DMS 273 (cell line): ENCODE measurements around the gene SLC9C2.
A peak's percentile ranks its signal among the peaks of the same experiment; 100 is the strongest.
"Not testable (repeated sequence)": the region's sequence is repeated elsewhere in the genome, so short reads cannot be mapped to it uniquely, and the experiment has no call there.

ENCODE experiments used
- DNase-seq: peaks from one replicate; lab custom pipeline; 2025; ENCODE audit not compliant: unreplicated experiment; lab: John Stamatoyannopoulos, UW

The SLC9C2 gene

DNA sequence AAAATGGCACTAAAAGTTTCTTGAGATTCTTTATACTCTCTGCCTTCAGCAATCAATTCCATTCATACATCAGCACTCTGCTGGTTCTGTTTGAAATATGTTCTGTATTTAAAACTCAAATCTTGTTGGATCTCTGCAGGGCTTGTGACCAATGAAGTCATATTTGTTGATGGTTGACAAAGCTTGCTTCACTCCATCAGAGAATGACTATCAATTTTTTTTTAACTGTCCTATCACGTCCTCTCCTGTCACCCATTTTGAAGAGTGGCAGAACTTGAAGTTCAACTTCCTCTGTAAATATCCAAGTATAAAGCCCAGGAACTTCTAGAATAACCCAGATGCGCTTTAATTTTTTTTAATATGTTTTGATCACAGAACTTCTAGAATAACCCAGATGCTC lies 114.9 kb downstream of the SLC9C2 start:
- no peak for DNase-seq

- DNase-seq: no peak
Observed at GRCh38 chr1:173485401-173485800, 117.5 kb downstream of the SLC9C2 start.

DNA sequence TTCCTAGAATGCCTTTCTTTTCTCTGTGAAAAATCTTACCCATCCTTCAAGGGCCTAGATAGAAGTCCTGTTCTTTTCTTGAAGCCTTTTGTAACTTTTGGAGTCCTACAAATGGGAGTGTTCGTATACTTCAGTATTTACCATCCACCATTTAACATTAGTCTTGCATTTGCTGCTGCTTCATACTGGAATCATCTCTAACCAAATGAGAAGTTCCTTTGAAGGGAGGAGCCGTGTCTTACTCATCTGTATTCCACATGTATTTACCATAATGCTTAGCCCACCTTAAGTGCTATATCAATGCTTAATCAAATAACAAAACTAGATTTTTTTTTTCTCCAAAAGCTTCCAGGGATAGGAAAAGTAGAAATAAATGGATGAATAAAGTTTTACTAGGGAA lies 118.6 kb downstream of the SLC9C2 start:
- no peak for DNase-seq

DNA sequence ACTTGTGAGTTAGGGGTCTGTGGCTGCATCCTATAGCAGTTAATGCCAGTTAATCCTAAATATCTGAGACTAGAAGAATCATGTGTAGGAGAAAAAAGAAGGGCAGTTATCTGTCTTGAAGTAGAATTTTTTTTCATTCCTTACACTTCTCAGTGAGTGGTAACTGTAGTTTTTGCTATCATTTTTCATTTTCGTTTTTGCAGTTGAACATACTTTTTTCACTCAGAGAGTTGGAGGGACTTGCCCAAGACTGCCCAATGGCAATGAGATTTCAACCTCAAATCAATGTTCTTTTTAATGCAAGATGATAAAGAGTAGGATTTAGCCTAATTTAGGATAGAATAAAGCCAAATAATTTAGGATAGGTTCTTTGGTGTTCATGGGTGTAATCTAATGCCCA lies 120.2 kb downstream of the SLC9C2 start:
- DNase-seq: no peak

GRCh38 chr1:173481195-173481772 lies 121.6 kb downstream of the SLC9C2 start:
- DNase-seq: no peak

GRCh38 chr1:173479649-173480048 lies 123.2 kb downstream of the SLC9C2 start:
- no peak for DNase-seq

DNA sequence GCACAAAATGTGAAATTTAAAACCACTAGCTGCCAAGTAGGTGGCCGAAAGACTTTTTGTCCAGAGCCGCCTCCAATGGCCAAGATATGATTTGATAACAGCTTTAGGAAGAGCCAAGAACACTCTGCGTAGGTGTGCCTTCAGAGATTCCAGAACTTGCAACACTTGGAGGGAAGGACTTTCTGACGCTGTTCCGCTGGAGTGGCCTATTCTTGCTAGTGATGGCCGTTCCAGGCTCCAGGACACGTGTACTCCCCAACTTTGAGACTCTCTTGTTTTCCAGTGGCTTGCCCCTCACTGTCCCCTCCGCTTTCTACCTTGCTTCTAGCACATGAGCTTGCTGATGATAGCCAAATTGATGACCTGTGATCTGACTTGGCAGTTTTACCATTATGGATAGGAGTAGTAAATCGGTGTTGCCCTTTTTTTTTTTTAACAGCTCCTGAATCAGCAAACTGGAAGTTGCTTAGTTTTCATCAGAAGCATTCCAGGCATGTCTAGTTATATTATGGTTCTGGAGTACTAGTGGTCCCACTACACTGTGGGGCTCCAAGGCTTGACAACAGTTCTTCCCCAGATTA lies 124.7 kb downstream of the SLC9C2 start:
- peak; percentile 61 for DNase-seq

DNA sequence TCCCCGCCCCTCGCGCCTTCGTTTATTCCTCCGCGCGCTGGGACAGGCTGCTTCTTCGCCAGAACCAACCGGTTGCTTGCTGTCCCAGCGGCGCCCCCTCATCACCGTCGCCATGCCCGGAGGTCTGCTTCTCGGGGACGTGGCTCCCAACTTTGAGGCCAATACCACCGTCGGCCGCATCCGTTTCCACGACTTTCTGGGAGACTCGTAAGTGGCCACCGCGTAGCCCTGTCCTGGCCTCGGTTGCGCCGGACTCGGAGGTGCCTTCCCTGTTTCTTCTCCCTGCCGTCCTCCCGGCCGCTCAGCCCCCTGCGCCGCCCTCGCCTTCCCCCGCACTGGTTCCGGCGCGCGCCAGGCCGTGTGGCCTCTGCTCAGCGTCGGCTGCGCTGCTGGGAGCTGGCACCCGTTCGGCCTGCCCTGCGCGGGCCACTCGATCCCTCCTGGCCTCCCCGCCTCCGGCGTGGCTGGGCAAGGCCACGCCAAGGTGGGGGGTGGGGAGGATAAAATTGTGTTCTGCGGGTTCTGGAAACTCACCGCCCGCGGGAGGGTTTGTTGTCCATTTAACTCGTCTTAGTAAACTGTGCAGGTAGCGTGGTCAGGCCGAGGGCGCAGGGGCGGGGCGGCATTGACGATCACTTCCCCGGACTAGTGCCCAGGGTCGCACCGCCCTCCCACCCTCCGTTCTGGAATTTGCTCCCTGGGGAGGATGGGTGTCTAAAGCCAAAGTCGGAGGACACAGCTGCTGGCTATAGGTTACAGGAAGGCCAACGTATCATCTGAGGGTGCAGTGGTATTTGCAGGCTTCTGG lies 125.4 kb downstream of the SLC9C2 start, which contains the start of gene PRDX6:
Gene PRDX6 (plus strand): TSS at position 50 of the 808 bp plus-strand sequence. CDS start 63 bp downstream, at position 113.
- peak; percentile 97 for DNase-seq

- peak; percentile 97 for DNase-seq
Observed at GRCh38 chr1:173476665-173477285, 126.1 kb downstream of the SLC9C2 start.

DNA sequence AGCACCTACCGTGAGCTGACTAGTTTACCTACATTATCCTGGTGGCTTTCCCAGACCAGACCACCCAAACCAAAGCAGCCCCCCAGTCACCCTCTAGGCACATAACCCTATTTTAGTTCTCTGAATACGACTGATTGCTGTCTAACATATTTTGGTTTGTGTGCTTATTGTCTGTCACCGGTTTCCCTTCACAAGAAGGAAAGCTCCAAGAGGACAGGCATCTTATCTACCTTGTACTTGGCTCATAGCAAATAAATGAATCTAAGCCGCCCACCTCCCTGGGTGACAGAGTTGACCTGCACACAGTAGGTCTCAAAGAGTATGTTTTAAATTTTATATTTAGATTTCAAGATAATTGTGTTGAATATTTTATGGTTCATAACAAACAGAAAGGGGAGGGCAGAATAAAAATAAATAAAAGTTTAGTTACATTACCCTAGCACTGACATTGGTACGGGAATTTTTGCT lies 126.6 kb downstream of the SLC9C2 start:
- peak; percentile 37 for DNase-seq

- peak; percentile 27 for DNase-seq
Observed at GRCh38 chr1:173475564-173476196, 127.2 kb downstream of the SLC9C2 start.

DNA sequence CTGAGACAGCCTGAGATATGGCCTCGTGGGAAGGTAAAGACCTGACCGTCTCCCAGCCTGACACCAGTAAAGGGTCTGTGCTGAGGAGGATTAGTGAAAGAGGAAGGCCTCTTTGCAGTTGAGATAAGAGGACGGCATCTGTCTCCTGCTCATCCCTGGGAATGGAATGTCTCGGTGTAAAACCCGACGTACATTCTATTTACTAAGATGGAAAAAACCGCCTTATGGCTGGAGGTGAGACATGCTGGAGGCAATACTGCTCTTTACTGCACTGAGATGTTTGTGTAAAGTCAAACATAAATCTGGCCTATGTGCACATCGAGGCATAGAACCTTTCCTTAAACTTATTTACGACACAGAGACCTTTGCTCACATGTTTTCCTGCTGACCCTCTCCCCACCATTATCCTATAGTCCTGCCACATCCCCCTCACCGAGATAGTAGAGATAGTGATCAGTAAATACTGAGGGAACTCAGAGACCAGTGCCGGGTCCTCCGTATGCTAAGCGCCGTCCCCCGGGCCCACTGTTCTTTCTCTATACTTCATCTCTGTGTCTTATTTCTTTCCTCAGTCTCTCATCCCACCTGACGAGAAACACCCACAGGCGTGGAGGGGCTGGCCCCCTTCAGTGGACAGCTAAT lies 128.0 kb downstream of the SLC9C2 start:
- DNase-seq: not testable (repeated sequence)

DNA sequence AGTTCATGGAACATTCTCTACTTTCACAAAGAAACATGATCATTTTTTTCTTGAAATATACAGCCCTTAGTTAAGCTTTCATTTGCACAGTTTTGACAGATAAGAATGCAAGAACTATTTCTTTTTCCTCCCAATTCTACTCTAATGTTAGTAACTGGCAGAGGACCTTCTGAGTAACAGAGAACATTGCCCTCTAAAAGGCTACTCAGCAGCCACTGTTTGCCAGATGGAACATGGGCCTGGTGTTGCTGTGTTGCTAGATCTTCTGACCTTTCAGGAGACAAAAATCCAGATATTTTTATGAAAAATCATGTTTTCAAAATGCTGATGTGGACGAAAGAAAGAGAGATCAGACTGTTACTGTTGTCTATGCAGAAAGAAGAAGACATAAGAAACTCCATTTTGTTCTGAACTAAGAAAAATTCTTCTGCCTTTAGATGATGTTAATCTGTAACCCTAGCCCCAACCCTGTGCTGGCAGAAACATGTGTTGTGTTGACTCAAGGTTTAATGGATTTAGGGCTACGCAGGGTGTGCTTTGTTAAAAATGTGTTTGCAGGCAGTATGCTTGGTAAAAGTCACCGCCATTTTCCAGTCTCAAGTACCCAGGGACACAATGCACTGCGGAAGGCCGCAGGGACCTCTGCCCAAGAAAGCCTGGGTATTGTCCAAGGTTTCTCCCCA lies 128.6 kb downstream of the SLC9C2 start:
- DNase-seq: no peak

DNA sequence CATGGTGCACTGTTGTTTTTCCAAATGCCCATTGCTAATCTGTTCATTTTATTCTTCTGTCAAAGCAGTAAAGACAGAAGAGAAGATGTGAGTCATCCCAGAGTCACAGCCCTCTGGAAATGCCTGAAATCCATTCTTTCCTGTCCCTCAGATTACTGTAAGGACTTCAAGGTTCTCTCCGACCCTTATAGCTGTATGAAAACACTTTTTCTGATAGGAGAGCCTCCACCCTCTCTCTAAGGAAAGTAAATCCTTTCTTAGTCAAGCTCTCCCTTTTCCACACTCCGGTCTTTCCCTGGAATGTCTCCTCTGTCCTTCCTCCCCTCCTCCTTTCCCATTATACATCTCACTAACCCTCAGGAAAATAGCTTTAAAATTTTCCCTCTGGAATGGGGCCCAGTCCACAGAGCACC lies 129.3 kb downstream of the SLC9C2 start:
- DNase-seq: no peak

DNA sequence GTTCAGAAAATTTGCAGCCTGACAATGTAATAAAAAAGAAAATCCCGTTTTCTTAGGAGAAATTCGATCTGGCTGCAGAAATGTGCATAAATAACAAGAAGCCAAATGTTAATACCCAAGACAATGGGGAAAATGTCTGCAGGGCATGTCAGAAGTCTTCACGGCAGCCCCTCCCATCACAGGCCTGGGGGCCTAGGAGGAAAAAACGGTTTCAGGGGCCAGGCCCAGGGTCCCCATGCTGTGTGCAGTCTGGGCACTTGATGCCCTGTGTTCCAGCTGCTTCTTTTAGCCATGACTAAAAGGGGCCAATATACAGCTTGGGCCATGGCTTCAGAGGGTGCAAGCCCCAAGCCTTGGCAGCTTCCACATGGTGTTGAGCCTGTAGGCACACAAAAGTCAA lies 132.3 kb downstream of the SLC9C2 start:
- DNase-seq: no peak

DNA sequence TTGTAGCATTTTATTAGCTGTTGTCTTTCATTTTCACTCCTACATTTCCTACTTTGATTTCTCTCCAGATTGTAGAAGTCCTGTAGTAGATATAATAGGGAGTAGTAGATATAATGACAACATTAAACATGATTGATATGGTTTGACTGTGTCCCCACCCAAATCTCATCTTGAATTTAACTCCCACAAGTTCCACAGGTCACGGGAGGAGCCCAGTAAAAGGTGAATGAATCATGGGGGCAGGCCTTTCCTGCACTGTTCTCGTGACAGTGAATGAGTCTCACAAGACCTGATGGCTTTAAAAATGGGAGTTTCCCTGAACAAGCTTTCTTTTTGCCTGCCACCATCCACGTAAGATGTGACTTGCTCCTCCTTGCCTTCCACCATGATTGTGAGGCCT lies 133.2 kb downstream of the SLC9C2 start:
- DNase-seq: no peak

- no peak for DNase-seq
Observed at GRCh38 chr1:173467426-173467825, 135.4 kb downstream of the SLC9C2 start.

GRCh38 chr1:173464185-173464584 lies 138.7 kb downstream of the SLC9C2 start:
- peak; percentile 23 for DNase-seq

GRCh38 chr1:173462666-173463065 lies 140.2 kb downstream of the SLC9C2 start:
- not testable (repeated sequence) for DNase-seq

GRCh38 chr1:173459885-173460284 lies 143.0 kb downstream of the SLC9C2 start:
- no peak for DNase-seq
